ENCODE results near the gene GUCY2C.

DNA sequence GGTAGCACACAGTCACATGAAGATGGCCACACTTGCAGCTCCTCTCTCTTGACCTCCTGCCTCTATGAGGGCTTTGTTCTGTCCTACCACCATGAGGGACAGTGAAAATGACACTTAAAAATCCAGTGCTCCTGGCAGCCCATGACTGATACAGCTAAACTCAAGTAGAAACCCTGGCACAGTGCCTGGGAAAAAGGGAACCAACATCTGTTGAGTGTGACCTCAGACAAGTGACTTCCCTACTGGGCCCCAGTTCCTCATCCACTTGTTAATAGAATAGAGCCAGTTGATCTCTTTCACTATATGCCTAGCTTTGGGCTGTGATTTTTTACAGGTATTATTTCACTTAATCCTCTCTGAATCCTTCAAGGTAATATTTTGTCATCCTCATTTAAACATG, 4.8 kb downstream of the GUCY2C start:
- TF ChIP-seq, protein P1, sequence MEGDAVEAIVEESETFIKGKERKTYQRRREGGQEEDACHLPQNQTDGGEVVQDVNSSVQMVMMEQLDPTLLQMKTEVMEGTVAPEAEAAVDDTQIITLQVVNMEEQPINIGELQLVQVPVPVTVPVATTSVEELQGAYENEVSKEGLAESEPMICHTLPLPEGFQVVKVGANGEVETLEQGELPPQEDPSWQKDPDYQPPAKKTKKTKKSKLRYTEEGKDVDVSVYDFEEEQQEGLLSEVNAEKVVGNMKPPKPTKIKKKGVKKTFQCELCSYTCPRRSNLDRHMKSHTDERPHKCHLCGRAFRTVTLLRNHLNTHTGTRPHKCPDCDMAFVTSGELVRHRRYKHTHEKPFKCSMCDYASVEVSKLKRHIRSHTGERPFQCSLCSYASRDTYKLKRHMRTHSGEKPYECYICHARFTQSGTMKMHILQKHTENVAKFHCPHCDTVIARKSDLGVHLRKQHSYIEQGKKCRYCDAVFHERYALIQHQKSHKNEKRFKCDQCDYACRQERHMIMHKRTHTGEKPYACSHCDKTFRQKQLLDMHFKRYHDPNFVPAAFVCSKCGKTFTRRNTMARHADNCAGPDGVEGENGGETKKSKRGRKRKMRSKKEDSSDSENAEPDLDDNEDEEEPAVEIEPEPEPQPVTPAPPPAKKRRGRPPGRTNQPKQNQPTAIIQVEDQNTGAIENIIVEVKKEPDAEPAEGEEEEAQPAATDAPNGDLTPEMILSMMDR (IDR thresholded peaks at IDR 0.05; ENCODE audit: low read depth, low read length) = no peak
- TF ChIP-seq EZH2phosphoT487 (IDR thresholded peaks at IDR 0.05; ENCODE audit: low read depth) = no peak

All from OCI-LY3 (cell line).